Prostate gland (tissue), 2 donors: ENCODE measurements around the gene PSMD11.

ENCODE experiments used
- POLR2A ChIP-seq: fragments of 450-650 bp; IDR thresholded peaks from one replicate; pipeline ENCODE4 v1.6.1; 2016; ENCODE audit warnings: antibody characterized with exemption, mild to moderate bottlenecking
- POLR2AphosphoS5 ChIP-seq: sonication (generic); formaldehyde crosslinking; IDR thresholded peaks from one replicate; pipeline ENCODE4 v1.6.1; 2017; ENCODE audit warnings: antibody characterized with exemption
- TF ChIP-seq, protein P1 (sequence below), 4 experiments: fragments of 200-600 bp in 2 of 4; fragments of 450-650 bp in 2 of 4; sonication (generic) in 2 of 4; IDR thresholded peaks; 1 replicate in 3 of 4; 2 replicates in 1 of 4; pipeline ENCODE4 v1.5.1; 2016 to 2019; ENCODE audit warnings: antibody characterized with exemption in 4 of 4, mild to moderate bottlenecking in 2 of 4, moderate library complexity in 2 of 4

DNA sequence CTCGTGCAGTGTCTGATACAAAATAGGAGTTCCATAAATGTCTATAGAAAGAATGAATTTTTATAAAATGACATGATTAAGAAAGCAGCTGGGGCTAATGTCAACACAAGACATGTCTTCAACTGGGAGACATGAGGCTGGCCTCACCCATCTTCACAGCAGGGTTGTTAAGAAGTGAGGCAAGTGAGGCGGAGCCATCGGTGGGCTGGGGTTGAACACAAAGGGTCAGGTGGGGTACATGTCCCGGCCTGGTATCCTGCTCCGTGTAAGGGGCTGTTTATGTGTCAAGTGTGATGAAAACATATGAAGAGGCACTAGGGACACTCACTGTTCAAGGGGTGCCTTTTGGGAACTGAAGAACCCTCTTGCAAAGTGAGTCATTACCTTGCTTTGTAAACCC is 64.6 kb downstream of the PSMD11 start:
- TF ChIP-seq POLR2AphosphoS5 (no peak), POLR2A (no peak)
- TF ChIP-seq, protein P1, sequence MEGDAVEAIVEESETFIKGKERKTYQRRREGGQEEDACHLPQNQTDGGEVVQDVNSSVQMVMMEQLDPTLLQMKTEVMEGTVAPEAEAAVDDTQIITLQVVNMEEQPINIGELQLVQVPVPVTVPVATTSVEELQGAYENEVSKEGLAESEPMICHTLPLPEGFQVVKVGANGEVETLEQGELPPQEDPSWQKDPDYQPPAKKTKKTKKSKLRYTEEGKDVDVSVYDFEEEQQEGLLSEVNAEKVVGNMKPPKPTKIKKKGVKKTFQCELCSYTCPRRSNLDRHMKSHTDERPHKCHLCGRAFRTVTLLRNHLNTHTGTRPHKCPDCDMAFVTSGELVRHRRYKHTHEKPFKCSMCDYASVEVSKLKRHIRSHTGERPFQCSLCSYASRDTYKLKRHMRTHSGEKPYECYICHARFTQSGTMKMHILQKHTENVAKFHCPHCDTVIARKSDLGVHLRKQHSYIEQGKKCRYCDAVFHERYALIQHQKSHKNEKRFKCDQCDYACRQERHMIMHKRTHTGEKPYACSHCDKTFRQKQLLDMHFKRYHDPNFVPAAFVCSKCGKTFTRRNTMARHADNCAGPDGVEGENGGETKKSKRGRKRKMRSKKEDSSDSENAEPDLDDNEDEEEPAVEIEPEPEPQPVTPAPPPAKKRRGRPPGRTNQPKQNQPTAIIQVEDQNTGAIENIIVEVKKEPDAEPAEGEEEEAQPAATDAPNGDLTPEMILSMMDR (IDR thresholded peaks at IDR 0.05): no peak
